SH-SY5Y (cell line): Measurements from ENCODE around the gene FOXN1.

Experiments
- GATA2 ChIP-seq: IDR thresholded peaks from 2 replicates; pipeline ENCODE4 v1.6.1; 2011; ENCODE audit warnings: mild to moderate bottlenecking, low read depth, low read length
- GATA3 ChIP-seq: IDR thresholded peaks from 2 replicates; pipeline ENCODE4 v1.6.1; 2011; ENCODE audit warnings: low read depth, mild to moderate bottlenecking, low read length, moderate library complexity

- no peak for TF ChIP-seq GATA2
- no peak for TF ChIP-seq GATA3
These were observed 63.3 kb downstream of the FOXN1 start for GRCh38 chr17:28569446-28569845.
